WERI-Rb-1 (cell line): Measurements from ENCODE around the gene GRK6.

Experiments
- DNase-seq: peaks from one replicate; pipeline ENCODE4 v3.0.0-alpha.2; 2020
- H3K27ac ChIP-seq: fragments of 250-450 bp; sonication (Bioruptor Pico); 2 replicates; pipeline ENCODE4 v1.5.1; 2020; ENCODE audit warnings: mild to moderate bottlenecking, moderate library complexity
- H3K27me3 ChIP-seq: fragments of 250-450 bp; sonication (Bioruptor Pico); 2 replicates; pipeline ENCODE4 v1.5.1; 2021; ENCODE audit warnings: mild to moderate bottlenecking, low read depth, moderate library complexity; ENCODE audit not compliant: insufficient read depth, severe bottlenecking
- H3K36me3 ChIP-seq: fragments of 250-450 bp; sonication (Bioruptor Pico); 2 replicates; pipeline ENCODE4 v1.5.1; 2020; ENCODE audit warnings: mild to moderate bottlenecking, moderate library complexity
- H3K4me3 ChIP-seq: 2 replicates; pipeline ENCODE4 v1.5.1; 2011; ENCODE audit warnings: low read depth, mild to moderate bottlenecking, control low read depth, low read length
- H3K9me3 ChIP-seq: fragments of 250-450 bp; sonication (Bioruptor Pico); 2 replicates; pipeline ENCODE4 v1.5.1; 2021; ENCODE audit warnings: mild to moderate bottlenecking, moderate library complexity; ENCODE audit not compliant: severe bottlenecking
- CTCF ChIP-seq: IDR thresholded peaks from 2 replicates; pipeline ENCODE4 v1.5.1; 2011; ENCODE audit warnings: low read depth, mild to moderate bottlenecking, control low read depth, inconsistent platforms, low read length

Gene GRK6

GRCh38 chr5:177487975-177488374, 61.5 kb downstream of the GRK6 start:
- Histone ChIP-seq H3K36me3 (peaks cover 15% of the 10 kb centered on the region), H3K9me3 (no peaks in the 10 kb centered on the region), H3K27ac (no peak overlapping the region), H3K27me3 (no peaks in the 10 kb centered on the region), H3K4me3 (no peak overlapping the region)
- TF ChIP-seq CTCF: no peak
- no peak for DNase-seq

- Histone ChIP-seq H3K9me3 (no peaks in the 10 kb centered on the region), H3K4me3 (no peak overlapping the region), H3K27ac (no peak overlapping the region), H3K36me3 (peaks cover 15% of the 10 kb centered on the region), H3K27me3 (no peaks in the 10 kb centered on the region)
- TF ChIP-seq CTCF: peak; percentile 19; the same call in 1 of the 2 replicates
- peak; percentile 49 for DNase-seq
Measured at GRCh38 chr5:177489119-177489716, 62.7 kb downstream of the GRK6 start.

- no peaks in the 10 kb centered on the region for H3K9me3 ChIP-seq
- H3K27ac ChIP-seq: no peak overlapping the region
- no peaks in the 10 kb centered on the region for H3K27me3 ChIP-seq
- DNase-seq: no peak
- no peak for TF ChIP-seq CTCF
- H3K4me3 ChIP-seq: no peak overlapping the region
- peaks cover 16% of the 10 kb centered on the region for H3K36me3 ChIP-seq
Measured at GRCh38 chr5:177490311-177490991, 64.0 kb downstream of the GRK6 start.

GRCh38 chr5:177490992-177491391, 64.5 kb downstream of the GRK6 start:
- Histone ChIP-seq H3K9me3 (no peaks in the 10 kb centered on the region), H3K4me3 (no peak overlapping the region), H3K27ac (peak overlapping the region; percentile 44; the same call in 1 of the 2 replicates), H3K27me3 (no peaks in the 10 kb centered on the region), H3K36me3 (peaks cover 20% of the 10 kb centered on the region)
- DNase-seq: no peak
- TF ChIP-seq CTCF: no peak

GRCh38 chr5:177491429-177491945, 65.0 kb downstream of the GRK6 start:
- Histone ChIP-seq H3K4me3 (no peak overlapping the region), H3K27ac (peak overlapping the region; percentile 44; the same call in 1 of the 2 replicates), H3K9me3 (no peaks in the 10 kb centered on the region), H3K27me3 (no peaks in the 10 kb centered on the region), H3K36me3 (peaks cover 20% of the 10 kb centered on the region)
- TF ChIP-seq CTCF: peak; percentile 88
- peak; percentile 81 for DNase-seq
